Stimulated activated CD8-positive, alpha-beta memory T cell treated with anti-CD3 and anti-CD28 coated beads, Interleukin-4, amount 100 ng/mL, for 48 hours (primary cell): ENCODE results near the gene SCNN1B.

Experiments
- DNase-seq: peaks from one replicate; pipeline ENCODE4 v3.0.0-alpha.2; 2020

Gene SCNN1B

GRCh38 chr16:23323224-23324030, 21.3 kb downstream of the SCNN1B start:
- DNase-seq = no peak

DNA sequence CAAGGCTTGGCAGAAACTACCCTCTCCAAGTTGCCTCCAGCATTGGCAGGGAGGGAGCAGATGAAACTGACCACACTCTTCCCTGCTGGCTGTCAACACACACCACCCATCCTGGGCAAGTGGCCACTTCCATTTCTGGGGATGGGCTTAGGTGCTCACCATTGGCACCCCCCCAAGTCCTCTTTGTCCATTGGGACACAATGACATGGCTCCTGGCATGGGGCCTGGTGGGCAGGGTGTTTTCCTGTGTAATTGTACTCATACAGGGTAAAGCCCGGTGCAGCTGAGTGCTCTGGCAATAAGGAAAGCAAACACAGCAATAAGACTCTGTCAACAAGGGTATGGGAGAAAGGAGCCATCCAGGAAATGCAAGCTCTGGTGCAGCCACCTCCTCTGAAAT, 22.6 kb downstream of the SCNN1B start:
- no peak for DNase-seq

GRCh38 chr16:23327836-23328235, 25.7 kb downstream of the SCNN1B start:
- DNase-seq = no peak

GRCh38 chr16:23330161-23330560, 28.1 kb downstream of the SCNN1B start:
- no peak for DNase-seq

DNA sequence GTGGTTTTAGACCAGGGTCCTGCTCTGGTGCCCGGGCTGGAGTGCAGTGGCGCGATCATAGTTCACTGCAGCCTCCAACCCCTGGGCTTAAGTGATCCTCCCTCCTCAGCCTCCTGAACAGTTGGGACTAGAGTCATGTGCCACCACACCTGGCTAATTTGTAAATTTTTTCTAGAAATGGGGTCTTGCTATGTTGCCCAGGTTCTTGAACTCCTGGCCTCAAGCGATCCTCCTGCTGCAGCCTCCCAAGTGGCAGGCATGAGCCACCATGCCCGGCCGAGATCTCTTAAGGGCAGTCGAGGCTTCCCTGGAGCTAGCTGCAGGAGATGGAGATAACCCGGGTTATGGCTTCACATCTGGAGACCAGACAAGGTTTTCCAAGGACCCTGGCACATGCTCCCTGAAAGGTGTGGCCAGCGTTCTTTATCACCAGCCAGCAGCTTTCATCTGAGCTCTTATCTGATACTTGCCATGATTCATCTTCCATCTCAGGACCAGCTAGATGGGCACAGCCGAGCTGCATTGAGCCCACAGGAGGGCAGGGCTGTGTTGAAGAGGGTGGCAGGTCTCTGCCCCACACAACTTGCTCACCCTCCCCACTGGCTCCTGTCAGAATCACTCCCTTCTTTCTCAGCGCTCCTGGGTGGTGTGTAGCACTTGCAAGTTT, 28.6 kb downstream of the SCNN1B start:
- no peak for DNase-seq

GRCh38 chr16:23333034-23333579, 31.0 kb downstream of the SCNN1B start:
- no peak for DNase-seq

- no peak for DNase-seq
Observed at GRCh38 chr16:23333831-23334456, 31.8 kb downstream of the SCNN1B start.

DNA sequence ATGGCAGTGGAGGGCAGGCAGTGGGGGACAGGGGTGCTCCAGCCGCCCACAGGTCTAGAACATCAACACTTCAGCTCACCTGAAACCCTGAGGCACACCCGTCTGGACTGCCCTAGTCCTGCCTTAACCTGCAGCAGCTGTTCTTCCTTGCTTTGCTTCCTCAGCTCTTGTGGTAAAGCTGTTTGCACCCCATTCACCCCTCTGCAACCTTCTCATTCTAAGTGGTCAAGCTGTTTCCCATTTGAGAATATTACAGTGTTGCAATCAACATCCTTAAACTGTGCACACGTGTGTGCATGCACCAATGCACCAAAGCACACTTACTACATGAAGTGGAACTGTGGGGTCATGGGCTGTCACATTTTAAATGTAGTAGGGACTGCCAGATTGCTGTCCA, 32.4 kb downstream of the SCNN1B start:
- no peak for DNase-seq

DNA sequence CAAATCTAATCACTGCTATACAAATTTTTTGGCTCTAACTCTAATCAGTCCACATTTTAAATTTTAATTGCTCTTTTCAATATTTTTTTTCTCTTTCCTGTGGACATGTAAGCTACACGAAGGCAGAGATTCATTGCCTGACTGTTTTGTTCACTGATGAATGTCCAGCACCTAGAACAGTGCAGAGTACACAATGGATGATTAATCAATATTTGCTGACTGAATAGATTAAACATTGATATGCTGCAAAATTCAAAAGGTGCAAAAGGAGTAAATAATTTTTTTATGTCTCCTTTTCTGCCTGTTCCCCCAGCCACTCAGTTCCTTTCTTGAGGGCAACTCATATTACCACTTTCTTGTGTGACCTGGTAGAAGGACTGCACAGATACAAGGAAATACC, 32.8 kb downstream of the SCNN1B start:
- DNase-seq = no peak

GRCh38 chr16:23337836-23338550, 35.9 kb downstream of the SCNN1B start:
- DNase-seq = no peak

DNA sequence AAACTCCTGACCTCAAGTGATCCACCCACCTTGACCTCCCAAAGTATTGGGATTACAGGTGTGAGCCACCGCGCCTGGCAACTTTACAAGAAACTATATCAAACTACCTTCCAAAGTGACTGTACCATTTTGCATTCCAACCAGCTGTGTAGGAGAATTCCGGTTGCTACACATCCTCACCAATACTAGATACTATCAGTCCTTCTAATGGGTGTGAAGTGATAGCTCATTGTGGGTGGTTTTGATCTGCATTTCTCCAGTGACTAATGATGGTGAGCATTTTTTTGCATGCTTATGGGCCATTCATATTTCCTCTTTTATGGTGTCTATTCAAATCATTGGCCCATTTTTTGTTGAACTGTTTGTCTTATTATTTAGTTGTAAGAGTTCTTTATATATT, 37.7 kb downstream of the SCNN1B start:
- no peak for DNase-seq

- DNase-seq = no peak
Observed at GRCh38 chr16:23342083-23342640, 40.1 kb downstream of the SCNN1B start.

- DNase-seq = no peak
Observed at GRCh38 chr16:23343643-23344612, 41.8 kb downstream of the SCNN1B start.

DNA sequence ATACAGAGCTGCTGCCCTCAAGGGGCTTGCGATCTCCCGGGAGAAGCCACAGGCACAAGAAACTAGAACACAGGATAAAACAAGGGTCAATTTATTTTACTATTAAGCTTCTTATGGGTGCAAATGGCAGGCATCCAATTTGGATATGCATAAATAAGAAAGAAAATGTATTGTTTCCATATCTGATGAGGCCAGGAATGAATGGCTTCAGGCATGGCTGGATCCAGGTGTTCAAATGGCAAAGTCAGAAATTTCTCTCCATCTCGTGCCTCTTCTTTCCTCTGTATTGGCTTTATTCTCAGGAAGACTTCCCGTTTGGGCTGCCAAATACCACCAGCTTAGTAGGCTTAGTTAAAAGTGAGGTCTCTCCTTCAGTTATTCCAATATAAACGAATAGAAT, 43.1 kb downstream of the SCNN1B start:
- DNase-seq = no peak

GRCh38 chr16:23348579-23349469, 46.7 kb downstream of the SCNN1B start:
- DNase-seq = no peak

- DNase-seq = no peak
Observed at GRCh38 chr16:23351360-23351759, 49.3 kb downstream of the SCNN1B start.

GRCh38 chr16:23353440-23353839, 51.3 kb downstream of the SCNN1B start:
- DNase-seq = no peak

DNA sequence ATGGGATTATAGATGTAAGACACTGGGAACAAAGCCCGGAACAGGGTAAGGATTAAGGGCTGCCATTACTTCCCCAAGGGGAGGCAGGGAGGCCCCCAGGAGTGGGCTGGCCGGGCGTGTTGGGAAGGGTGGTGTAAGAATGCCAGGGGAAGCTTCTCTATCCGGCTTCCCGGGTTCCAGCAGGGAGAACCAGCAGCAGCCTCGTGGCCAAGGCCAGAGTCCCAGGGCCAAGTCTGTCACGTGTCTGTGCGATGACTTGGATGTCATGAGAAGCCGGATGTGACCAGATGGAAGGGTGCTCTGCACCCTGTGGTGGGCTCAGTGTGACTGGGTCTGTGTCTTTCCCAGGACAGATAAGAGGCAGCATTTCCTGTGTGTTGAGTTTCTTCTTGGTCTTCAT, 52.1 kb downstream of the SCNN1B start:
- DNase-seq = no peak

DNA sequence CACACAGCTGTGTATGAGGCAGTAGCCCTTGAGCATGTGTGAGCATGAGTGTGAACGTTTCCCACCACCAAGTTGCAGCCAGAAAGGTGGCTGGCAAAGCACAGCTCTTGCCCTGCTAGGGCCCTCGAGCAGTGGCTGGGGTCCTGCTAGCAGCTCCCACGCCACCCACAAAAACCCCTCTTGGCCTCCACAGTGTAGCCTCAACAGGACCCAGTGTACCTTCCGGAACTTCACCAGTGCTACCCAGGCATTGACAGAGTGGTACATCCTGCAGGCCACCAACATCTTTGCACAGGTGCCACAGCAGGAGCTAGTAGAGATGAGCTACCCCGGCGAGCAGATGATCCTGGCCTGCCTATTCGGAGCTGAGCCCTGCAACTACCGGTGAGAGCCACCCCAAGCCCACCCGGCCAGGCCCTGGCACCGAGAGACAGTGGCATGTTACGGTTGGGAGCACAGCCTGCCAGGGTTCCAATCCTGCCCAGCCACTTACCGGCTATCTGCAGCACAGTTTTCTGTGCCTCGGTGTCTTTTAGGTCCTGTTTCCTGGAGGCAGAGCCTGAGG, 53.1 kb downstream of the SCNN1B start:
- DNase-seq = no peak

GRCh38 chr16:23356941-23357340, 54.8 kb downstream of the SCNN1B start:
- no peak for DNase-seq
